OCI-LY7 (cell line): ENCODE results near the gene KMT2B.

Experiments
- CTCF ChIP-seq: fragments of 200-600 bp; sonication (generic); conservative IDR thresholded peaks from 2 replicates; pipeline ENCODE4 v1.5.1; 2014; ENCODE audit warnings: mild to moderate bottlenecking, antibody characterized with exemption, low read length, moderate library complexity, mixed read lengths
- EZH2phosphoT487 ChIP-seq: fragments of 200-600 bp; sonication (generic); IDR thresholded peaks from 2 replicates; pipeline ENCODE4 v1.6.1; 2018; ENCODE audit warnings: low read depth, borderline replicate concordance, mild to moderate bottlenecking, mixed run types, antibody characterized with exemption, low read length, moderate library complexity, mixed read lengths

DNA sequence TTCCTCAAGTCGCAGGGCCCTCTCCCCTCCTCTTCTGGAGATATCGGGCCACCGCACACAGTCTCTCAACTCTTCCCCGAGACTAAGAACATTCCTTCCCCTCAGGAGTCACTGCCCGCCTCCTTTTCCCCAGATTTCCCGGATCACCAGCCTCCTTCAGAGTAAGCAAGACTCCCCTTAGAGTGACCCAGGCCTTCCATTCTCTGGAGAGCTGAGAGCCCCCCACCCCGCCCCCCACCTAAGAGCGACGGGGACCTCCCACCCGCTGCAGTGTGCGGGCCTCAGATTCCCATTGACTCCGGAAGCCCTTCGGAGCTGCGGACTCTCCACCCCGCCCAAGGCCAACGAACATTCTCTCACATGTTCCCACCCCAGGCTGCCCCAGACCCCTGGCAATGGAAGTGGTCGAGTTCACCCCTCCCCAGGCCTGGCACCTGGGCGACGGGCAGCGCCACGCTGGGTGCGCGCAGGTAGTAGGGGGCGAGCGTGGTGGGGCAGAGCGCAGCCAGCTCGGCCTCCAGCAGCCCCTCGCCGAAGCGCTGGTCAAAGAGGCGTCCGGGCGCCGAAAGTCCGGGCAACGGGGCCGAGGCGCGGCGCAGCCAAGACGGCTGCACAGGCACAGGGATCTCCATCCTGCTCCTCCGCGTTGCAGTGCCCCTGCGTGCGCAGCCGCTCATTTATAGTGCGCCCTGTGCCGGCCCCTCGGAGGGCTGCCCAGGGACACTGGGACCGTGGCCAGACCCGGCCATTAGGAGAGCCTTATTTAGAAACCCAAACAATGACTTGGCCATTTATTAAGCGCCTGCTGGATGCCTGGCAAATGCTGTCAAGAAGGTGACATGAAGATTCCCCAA is 38.8 kb downstream of the KMT2B start, which contains the start of gene HSPB6:
- no peak for TF ChIP-seq EZH2phosphoT487
- no peak for TF ChIP-seq CTCF
